OCI-LY1 (cell line): ENCODE results near the gene TLR9.

ENCODE experiments used
- H2AFZ ChIP-seq: fragments of 200-600 bp; sonication (generic), shearing (Covaris generic); 2 replicates; pipeline ENCODE4 v1.6.0; 2014; ENCODE audit warnings: antibody characterized with exemption, mild to moderate bottlenecking, low read length
- H3F3A ChIP-seq: fragments of 200-600 bp; sonication (generic), shearing (Covaris generic); 2 replicates; pipeline ENCODE4 v1.6.0; 2014; ENCODE audit warnings: mild to moderate bottlenecking, antibody characterized with exemption, low read length, moderate library complexity; ENCODE audit not compliant: insufficient read depth
- H3K27ac ChIP-seq: fragments of 200-600 bp; sonication (generic); 2 replicates; pipeline ENCODE4 v1.5.1; 2014; ENCODE audit warnings: low read length, mixed run types, mild to moderate bottlenecking, low read depth; ENCODE audit not compliant: poor library complexity, severe bottlenecking
- H3K27me3 ChIP-seq: fragments of 200-600 bp; sonication (generic); 2 replicates; pipeline ENCODE4 v1.6.0; 2014; ENCODE audit warnings: antibody characterized with exemption, mild to moderate bottlenecking, low read length, moderate library complexity; ENCODE audit not compliant: insufficient read depth
- H3K36me3 ChIP-seq: fragments of 200-600 bp; sonication (generic); 2 replicates; pipeline ENCODE4 v1.6.1; 2014; ENCODE audit warnings: mild to moderate bottlenecking, antibody characterized with exemption, low read length, moderate library complexity, mixed read lengths; ENCODE audit not compliant: insufficient read depth
- H3K4me1 ChIP-seq: fragments of 200-600 bp; sonication (generic); 2 replicates; pipeline ENCODE4 v1.5.1; 2014; ENCODE audit warnings: mild to moderate bottlenecking, low read length, moderate library complexity; ENCODE audit not compliant: insufficient read depth, severe bottlenecking
- H3K4me2 ChIP-seq: fragments of 200-600 bp; sonication (generic), shearing (Covaris generic); 2 replicates; pipeline ENCODE4 v1.6.1; 2014; ENCODE audit warnings: low read length
- H3K4me3 ChIP-seq: fragments of 200-600 bp; sonication (generic); 2 replicates; pipeline ENCODE4 v1.5.1; 2014; ENCODE audit warnings: low read length, low read depth, mild to moderate bottlenecking, mixed read lengths; ENCODE audit not compliant: poor library complexity, severe bottlenecking
- H3K79me2 ChIP-seq: fragments of 200-600 bp; shearing (Covaris generic); 2 replicates; pipeline ENCODE4 v1.6.1; 2016; ENCODE audit warnings: mixed run types, low read length, mixed read lengths; ENCODE audit not compliant: insufficient read depth
- H3K9ac ChIP-seq: fragments of 200-600 bp; sonication (generic), shearing (Covaris generic); 2 replicates; pipeline ENCODE4 v1.6.1; 2014; ENCODE audit warnings: mild to moderate bottlenecking, low read length, mixed read lengths
- H3K9me2 ChIP-seq: fragments of 200-600 bp; sonication (generic), shearing (Covaris generic); 2 replicates; pipeline ENCODE4 v1.6.1; 2014; ENCODE audit warnings: low read depth, mild to moderate bottlenecking, low read length, mixed read lengths
- H3K9me3 ChIP-seq: fragments of 200-600 bp; shearing (Covaris generic); 2 replicates; pipeline ENCODE4 v1.6.1; 2014; ENCODE audit warnings: low read length, mixed read lengths
- H4K20me1 ChIP-seq: fragments of 200-600 bp; sonication (generic), shearing (Covaris generic); 2 replicates; pipeline ENCODE4 v1.6.0; 2016; ENCODE audit warnings: mild to moderate bottlenecking, low read length; ENCODE audit not compliant: insufficient read depth
- EZH2 ChIP-seq: fragments of 200-600 bp; sonication (generic), shearing (Covaris generic); IDR thresholded peaks from 2 replicates; pipeline ENCODE4 v1.8.0; 2017; ENCODE audit warnings: borderline replicate concordance, mixed run types, mild to moderate bottlenecking, antibody characterized with exemption, low read length, moderate library complexity, mixed read lengths
- TF ChIP-seq, protein P1 (sequence below): fragments of 200-600 bp; sonication (generic), shearing (Covaris generic); IDR thresholded peaks from 2 replicates; pipeline ENCODE4 v1.5.1; 2017; ENCODE audit warnings: mild to moderate bottlenecking, antibody characterized with exemption, low read length, moderate library complexity, mixed read lengths

Gene TLR9

DNA sequence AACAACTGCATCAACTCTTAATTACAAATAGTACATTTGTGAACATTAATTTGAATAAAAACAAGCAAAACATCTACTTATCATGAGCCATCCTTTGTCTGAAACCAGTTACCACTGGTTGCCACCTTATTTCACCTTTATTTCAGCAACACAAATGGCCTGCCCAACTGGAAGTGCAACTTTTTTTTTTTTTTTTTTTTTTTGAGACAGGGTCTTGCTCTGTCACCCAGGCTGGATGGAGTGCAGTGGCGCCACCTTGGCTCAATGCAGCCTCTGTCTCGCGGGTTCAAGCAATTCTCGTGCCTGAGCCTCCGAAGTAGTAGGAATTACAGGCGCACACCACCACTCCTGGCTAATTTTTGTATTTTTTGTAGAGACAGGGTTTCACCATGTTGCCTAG, 39.9 kb upstream of the TLR9 start:
- Histone ChIP-seq H3K9me3 (no peaks in the 10 kb centered on the region), H3F3A (no peaks in the 10 kb centered on the region), H4K20me1 (no peaks in the 10 kb centered on the region), H3K27ac (no peak overlapping the region), H3K4me3 (no peak overlapping the region), H3K4me1 (peaks cover under 1% of the 10 kb centered on the region), H3K36me3 (peaks cover 99% of the 10 kb centered on the region), H2AFZ (no peak overlapping the region), H3K9me2 (no peaks in the 10 kb centered on the region), H3K79me2 (peaks cover 13% of the 10 kb centered on the region), H3K4me2 (no peak overlapping the region), H3K27me3 (no peaks in the 10 kb centered on the region), H3K9ac (no peak overlapping the region)
- no peak for TF ChIP-seq EZH2
- TF ChIP-seq, protein P1, sequence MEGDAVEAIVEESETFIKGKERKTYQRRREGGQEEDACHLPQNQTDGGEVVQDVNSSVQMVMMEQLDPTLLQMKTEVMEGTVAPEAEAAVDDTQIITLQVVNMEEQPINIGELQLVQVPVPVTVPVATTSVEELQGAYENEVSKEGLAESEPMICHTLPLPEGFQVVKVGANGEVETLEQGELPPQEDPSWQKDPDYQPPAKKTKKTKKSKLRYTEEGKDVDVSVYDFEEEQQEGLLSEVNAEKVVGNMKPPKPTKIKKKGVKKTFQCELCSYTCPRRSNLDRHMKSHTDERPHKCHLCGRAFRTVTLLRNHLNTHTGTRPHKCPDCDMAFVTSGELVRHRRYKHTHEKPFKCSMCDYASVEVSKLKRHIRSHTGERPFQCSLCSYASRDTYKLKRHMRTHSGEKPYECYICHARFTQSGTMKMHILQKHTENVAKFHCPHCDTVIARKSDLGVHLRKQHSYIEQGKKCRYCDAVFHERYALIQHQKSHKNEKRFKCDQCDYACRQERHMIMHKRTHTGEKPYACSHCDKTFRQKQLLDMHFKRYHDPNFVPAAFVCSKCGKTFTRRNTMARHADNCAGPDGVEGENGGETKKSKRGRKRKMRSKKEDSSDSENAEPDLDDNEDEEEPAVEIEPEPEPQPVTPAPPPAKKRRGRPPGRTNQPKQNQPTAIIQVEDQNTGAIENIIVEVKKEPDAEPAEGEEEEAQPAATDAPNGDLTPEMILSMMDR, result peak; percentile 10; the same call in 1 of the 2 replicates

DNA sequence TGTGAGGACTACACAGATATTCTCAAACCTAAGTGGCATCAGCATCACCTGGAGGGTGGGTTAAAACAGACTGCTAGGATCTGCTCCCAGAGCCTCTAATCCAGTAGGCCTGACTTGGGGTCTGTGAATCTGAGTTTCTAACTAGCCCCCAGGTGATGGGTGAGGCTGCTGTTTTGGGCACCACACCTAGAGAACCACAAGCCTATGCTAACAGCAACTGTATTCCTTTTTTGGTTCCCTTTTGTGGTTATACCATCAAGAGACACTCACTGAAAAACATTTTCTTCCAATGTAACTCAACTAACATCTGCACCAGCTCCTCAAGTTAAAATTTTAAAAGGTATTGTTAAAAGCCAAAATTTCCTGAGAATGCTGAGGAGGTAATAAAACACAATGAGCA, 37.0 kb upstream of the TLR9 start:
- no peak overlapping the region for H3K4me3 ChIP-seq
- H3F3A ChIP-seq, result no peaks in the 10 kb centered on the region
- no peaks in the 10 kb centered on the region for H3K4me1 ChIP-seq
- H4K20me1 ChIP-seq, result no peaks in the 10 kb centered on the region
- no peaks in the 10 kb centered on the region for H3K27me3 ChIP-seq
- no peak overlapping the region for H3K27ac ChIP-seq
- TF ChIP-seq, protein P1, result no peak
- TF ChIP-seq EZH2, result no peak
- no peak overlapping the region for H3K9ac ChIP-seq
- no peaks in the 10 kb centered on the region for H3K9me2 ChIP-seq
- H2AFZ ChIP-seq, result no peak overlapping the region
- no peaks in the 10 kb centered on the region for H3K9me3 ChIP-seq
- H3K4me2 ChIP-seq, result no peak overlapping the region
- H3K79me2 ChIP-seq, result no peaks in the 10 kb centered on the region
- peaks cover 99% of the 10 kb centered on the region for H3K36me3 ChIP-seq

DNA sequence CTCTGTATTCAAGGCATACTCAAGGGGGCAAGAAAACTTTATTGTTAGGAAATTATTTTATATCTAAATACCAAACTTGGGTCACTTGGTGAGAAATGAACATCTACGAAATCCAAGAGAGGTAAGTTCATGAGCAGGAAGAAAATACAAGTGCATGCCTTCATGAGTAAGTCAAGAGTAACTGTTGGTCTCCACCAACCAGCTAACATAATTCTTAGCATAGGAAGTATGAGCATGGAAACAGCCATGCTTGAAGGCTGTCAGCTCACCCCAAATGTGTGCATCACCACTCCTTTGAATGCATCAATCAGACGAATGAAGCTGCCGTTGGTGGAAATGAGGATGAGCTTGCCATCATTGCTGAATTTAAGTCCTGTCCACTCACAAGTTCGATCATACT, 34.0 kb upstream of the TLR9 start:
- Histone ChIP-seq H3K9ac (no peak overlapping the region), H3K9me3 (no peaks in the 10 kb centered on the region), H2AFZ (no peak overlapping the region), H3K4me2 (no peak overlapping the region), H3K36me3 (peaks cover 96% of the 10 kb centered on the region), H3F3A (no peaks in the 10 kb centered on the region), H3K79me2 (no peaks in the 10 kb centered on the region), H3K4me3 (no peak overlapping the region), H3K9me2 (no peaks in the 10 kb centered on the region), H3K27me3 (no peaks in the 10 kb centered on the region), H3K4me1 (peaks cover 3% of the 10 kb centered on the region), H4K20me1 (no peaks in the 10 kb centered on the region), H3K27ac (no peak overlapping the region)
- TF ChIP-seq, protein P1, result no peak
- TF ChIP-seq EZH2, result no peak
